Measurements from ENCODE around the gene SH3BP2.
"Not testable (repeated sequence)": the region's sequence is repeated elsewhere in the genome, so short reads cannot be mapped to it uniquely, and the experiment has no call there.

SH3BP2 gene

GRCh38 chr4:2762486-2763370 is 30.2 kb upstream of the SH3BP2 start:
- DNase-seq (ENCODE audit: low read depth) = not testable (repeated sequence)

DNA sequence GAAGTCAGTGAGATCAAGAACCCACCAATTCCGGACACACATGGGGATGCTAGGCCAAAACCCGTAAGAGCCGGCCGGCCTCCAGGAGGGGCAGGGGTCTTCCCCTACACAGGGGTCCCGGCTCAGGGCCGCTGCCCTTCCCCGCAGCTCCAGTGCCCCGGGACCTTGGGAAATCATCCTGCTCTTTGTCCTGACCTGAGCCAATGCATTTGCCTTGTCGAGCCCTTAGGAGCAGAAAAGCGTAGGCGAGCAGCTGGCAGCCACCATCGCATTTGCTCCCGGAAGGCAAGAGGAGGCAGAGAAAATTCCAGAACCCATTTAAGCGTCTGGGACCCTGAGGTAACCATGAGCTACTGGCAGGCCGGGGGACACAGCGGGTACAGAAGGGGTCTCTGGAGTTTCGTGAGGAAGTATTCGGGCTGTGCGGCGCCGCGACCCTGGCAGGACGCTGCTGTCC is 29.3 kb upstream of the SH3BP2 start:
- DNase-seq (ENCODE audit: low read depth) = no peak

DNA sequence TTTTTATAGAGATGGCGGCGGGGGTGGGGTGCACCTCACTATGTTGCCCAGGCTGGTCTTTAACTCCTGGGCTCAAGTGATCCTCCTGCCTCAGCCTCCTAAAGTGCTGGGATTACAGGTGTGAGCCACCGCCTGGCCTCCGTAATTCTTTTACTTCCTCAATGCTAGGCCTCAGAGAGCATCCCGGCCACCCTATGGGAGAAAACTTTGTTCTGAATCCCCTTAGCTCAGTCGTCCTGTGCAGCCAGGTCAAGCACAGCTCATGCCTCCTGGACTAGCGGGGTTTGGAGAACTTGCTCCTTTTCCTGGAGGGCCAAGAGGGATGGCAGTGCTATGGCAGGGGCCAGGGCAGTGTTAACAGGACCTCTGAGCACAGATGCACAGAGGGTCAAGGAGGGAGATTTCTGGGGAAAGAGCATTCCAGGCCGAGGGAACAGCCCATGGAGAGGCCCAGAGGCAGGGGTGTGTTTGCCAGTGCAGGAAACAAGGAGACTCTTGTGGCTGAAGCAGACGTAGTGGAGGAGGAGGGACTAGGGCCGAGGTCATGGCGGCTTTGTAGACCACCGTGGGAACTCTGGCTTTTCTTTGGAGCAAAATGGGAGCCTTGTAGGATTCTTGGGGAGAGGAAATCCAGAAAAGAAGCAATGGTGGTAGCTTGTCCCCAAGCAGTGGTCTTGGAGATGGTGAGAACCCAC is 26.9 kb upstream of the SH3BP2 start:
- no peak for DNase-seq (ENCODE audit: low read depth)

GRCh38 chr4:2767046-2767704 is 25.7 kb upstream of the SH3BP2 start:
- DNase-seq (ENCODE audit: low read depth) = no peak

DNA sequence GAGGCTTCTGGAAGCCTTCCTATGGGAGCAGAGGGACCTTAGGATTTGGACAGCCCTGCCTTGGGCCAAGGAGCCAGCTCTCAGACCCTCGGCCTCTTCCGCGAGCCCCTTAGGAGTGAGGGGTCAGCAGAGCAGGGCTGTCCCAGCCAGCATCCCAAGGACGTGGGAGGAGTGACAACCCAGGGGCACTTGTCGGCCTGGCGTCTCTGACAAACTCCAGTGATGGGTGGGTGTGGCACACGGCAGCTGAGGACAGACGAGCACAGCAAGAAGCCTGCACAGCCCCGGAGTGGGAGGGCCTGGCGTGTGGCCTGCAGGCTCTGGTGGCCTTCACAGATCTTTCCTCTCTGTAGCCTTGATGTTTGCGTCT is 25.2 kb upstream of the SH3BP2 start:
- no peak for DNase-seq (ENCODE audit: low read depth)

DNA sequence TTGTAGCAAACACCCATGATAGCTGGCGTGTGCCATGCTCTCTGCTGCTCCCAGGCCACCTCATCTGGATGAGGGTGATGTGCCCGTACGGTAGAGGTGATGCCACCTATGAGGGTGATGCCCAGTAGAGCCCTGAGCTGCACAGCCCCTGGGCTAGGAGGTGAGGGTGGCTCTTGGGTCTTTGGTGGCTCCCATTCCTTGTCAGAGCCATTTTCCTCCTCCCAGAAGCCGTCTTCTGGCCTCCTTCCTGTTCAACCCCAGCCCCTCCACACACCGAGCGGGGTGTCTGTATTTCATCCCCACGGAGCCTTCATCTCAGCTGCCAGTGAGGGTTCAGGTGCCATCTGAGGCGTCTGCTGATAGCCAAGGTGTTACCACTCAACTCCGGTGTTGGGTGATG is 24.8 kb upstream of the SH3BP2 start:
- no peak for DNase-seq (ENCODE audit: low read depth)

GRCh38 chr4:2768921-2769336 is 24.0 kb upstream of the SH3BP2 start:
- no peak for DNase-seq (ENCODE audit: low read depth)

GRCh38 chr4:2771264-2771663 is 21.6 kb upstream of the SH3BP2 start:
- no peak for DNase-seq (ENCODE audit: low read depth)

GRCh38 chr4:2780643-2781042 is 12.2 kb upstream of the SH3BP2 start:
- not testable (repeated sequence) for DNase-seq (ENCODE audit: low read depth)

DNA sequence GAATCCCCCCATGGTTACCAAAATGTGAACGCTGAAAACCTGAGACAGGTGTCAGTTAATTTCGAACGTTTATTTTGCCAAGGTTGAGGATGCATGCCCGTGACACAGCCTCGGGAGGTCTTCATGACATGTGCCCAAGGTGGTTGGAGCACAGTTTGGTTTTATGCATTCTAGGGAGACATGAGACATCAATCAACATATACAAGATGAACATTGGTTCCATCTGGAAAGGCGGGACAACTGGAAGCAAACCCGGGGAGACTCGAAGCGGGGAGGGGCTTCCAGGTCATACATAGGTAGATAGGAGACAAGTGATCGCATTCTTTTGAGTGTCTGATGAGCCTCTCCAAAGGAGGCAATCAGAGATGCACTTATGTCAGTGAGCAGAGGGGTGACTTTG is 11.0 kb upstream of the SH3BP2 start:
- no peak for DNase-seq (ENCODE audit: low read depth)

- no peak for DNase-seq (ENCODE audit: low read depth)
Observed at GRCh38 chr4:2783790-2784189, 9.1 kb upstream of the SH3BP2 start.

GRCh38 chr4:2785613-2786012 is 7.3 kb upstream of the SH3BP2 start:
- DNase-seq (ENCODE audit: low read depth) = no peak

- no peak for DNase-seq (ENCODE audit: low read depth)
Observed at GRCh38 chr4:2786152-2786671, 6.7 kb upstream of the SH3BP2 start.

DNA sequence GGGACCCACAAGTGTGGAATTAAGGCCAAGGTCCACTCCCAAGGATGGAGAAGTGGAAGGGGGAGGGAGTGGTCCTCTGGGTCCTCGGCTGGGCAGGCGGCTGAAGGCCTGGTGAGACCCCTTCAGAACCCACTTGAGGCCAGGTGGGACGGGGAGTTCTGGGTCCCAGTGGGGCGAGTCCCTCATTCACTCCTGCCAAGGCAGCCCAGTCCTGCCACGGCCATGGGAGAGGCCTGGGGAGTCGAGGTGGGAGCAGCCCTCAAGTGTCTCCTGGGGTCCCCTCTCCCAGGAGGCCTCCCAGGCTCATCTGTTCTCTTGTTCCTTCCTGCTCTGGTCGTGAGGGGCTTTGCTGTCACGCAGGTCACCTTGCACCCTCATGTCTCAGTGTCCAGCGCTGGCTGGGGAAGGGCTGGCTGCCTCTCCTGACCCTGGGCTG is 6.1 kb upstream of the SH3BP2 start:
- no peak for DNase-seq (ENCODE audit: low read depth)

DNA sequence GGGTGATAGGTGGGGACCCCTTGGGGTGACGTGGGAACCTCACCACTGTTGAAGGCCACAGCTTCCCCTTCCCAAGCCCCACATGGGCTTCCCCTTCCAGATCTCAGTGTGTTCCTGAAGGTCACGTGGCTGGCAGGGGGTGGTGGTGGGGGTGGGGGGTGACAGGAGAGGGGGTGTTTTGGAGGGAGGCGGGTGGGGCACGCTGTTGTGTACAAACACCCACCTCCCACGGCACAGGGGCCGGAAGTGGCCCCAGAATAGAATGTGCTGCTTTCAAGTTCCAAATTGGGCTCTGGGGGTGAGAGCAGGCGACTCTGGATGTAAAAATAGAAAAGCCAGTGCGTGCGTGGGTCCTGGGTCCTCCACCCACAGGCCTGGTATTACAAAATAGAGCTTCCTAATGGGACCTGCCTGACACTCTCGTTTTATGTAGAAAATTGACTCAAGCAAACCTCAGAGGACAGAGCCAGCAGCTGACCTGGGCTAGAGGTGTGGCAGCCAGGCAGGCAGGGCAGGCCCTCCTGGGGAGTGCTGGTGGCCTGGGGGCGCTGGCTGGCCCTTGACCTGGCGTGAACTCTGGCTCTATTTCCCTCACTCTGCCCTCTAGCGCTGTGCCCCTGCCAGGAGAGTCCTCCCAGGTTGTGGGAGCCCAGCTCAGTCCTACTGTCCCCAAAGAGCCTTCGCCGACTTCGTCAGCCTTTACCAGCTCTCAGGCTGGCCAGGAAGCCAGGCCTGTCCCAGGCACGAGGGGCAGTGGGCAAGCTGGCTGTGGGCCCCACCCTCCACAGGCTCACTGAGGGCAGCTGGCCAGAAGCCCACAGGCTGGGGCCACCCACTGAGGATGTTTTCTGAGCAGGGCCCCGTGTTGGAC is 5.4 kb upstream of the SH3BP2 start:
- DNase-seq (ENCODE audit: low read depth) = no peak

GRCh38 chr4:2788101-2788500 is 4.8 kb upstream of the SH3BP2 start:
- no peak for DNase-seq (ENCODE audit: low read depth)

DNA sequence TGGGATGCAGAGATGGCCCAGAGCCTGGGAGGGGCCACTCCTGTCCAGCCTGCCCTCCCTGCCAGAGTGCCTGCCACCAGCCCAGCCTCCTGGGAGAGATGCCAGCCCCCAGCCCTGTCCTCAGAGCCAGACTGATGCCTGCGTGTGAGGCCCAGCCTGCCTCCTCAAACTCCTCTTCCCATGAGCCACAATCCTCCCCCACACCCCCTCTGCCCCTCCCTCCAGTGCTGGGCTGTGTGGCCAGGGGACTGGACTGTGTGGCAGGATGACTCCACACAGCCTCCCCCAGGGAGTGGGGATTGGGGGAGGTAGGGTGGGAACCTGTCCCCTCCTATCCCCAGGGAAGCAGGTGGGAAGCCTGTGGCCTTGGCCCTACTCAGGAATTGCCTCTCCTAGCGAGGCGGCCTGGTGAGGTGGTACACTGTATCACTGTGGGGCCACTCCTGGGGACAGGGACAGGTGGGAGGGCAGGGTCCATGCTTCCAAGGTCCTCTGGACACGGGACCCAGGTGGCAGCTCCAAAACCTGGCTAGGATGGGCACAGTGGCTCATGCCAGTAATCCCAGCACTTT is 4.3 kb upstream of the SH3BP2 start:
- no peak for DNase-seq (ENCODE audit: low read depth)

GRCh38 chr4:2789351-2789750 is 3.5 kb upstream of the SH3BP2 start:
- DNase-seq (ENCODE audit: low read depth) = no peak

DNA sequence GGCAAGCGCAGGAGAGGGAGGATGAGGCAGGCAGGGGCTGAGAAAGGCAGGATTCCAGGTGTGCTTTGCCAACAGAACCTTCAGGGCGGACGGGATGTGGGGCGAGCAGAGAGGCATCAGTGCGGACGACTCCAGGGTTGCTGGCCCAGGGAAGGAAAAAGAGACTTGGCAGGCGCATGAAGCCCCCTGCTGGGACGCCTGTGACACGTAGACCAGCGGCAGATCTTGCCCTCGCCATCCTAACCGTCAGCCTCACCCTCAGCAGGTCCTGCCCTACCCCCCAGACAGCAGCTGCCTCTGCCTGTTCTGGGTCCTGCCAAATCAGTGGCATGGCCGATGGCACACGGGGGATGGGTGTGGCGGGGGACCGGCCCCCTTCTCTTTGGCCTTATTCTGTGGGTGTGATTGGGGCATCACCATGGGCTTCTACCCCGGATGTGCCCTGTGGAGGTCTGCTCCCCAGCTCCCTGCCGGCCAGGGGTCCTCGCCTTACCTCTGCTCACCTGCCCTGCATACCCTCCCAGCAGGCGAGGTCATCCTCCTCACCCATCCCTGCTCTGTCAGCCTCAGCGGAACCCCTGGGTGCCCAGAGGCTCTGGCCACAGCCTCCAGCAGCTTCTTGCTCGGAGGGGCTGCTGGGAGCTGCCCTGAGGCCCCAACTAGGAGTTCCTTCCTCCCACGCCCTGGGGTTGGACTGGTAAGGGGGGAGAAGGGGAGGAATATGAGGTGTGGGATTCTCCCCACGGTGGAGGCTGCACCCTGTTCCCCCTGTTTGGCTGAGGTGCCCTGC is 2.9 kb upstream of the SH3BP2 start:
- DNase-seq (ENCODE audit: low read depth) = no peak

Measured in stromal cell of bone marrow (primary cell).